Heart right ventricle (tissue), 16 donors: Measurements from ENCODE around the gene RPL10. TPM values are rescaled to one million over a fixed set of nuclear protein-coding genes. Genes with fewer than 3 reads are reported as not detected.

ENCODE experiments used
- ATAC-seq, 8 donors: fragments of 200-7000 bp; cut with Tn5 transposase; one replicate each; pipeline ENCODE4 v1.9.1; 2020; ENCODE audit warnings: mild to moderate bottlenecking in 8 of 8, moderate library complexity in 8 of 8, moderate number of reproducible peaks in 1 of 8
- DNase-seq, 2 donors: peaks; one replicate each; pipeline ENCODE4 v3.0.0-alpha.2; 2020
- H3K27ac ChIP-seq, 10 donors: fragments of 200-600 bp; sonication (generic) in 2 of 10; one replicate each; pipeline versions ENCODE4 v1.5.0 to v1.8.0; 2020 to 2022; ENCODE audit warnings: mild to moderate bottlenecking in 3 of 10
- H3K27me3 ChIP-seq, 7 donors: fragments of 200-600 bp; one replicate each; pipeline ENCODE4 v1.8.0; 2021 to 2022; ENCODE audit warnings: mild to moderate bottlenecking in 2 of 7
- H3K36me3 ChIP-seq, 9 donors: fragments of 200-600 bp; sonication (generic) in 1 of 9; one replicate each; pipeline versions ENCODE4 v1.5.0 to v1.8.0; 2020 to 2022; ENCODE audit warnings: mild to moderate bottlenecking in 2 of 9
- H3K4me1 ChIP-seq, 9 donors: fragments of 200-600 bp; sonication (generic) in 1 of 9; one replicate each; pipeline versions ENCODE4 v1.5.0 to v1.8.0; 2020 to 2022; ENCODE audit warnings: mild to moderate bottlenecking in 4 of 9
- H3K4me3 ChIP-seq, 10 donors: fragments of 200-600 bp; sonication (generic) in 2 of 10; one replicate each; pipeline versions ENCODE4 v1.5.0 to v1.8.0; 2020 to 2022; ENCODE audit warnings: mild to moderate bottlenecking in 7 of 10, moderate library complexity in 2 of 10
- H3K9me3 ChIP-seq, 11 donors: fragments of 200-600 bp in 10 of 11; sonication (generic) in 2 of 11; one replicate each; pipeline versions ENCODE4 v1.5.0 to v1.8.0; 2013 to 2022; ENCODE audit warnings: mild to moderate bottlenecking in 2 of 11, control low read depth in 1 of 11, moderate library complexity in 1 of 11
- WGBS, 2 donors: extraction: QIAGEN DNeasy Blood & Tissue Kit; methylation state at CpG; one replicate each; pipeline ENCODE4 v1.1.7; 2013; ENCODE audit warnings: inconsistent platforms in 1 of 2; 5-methylcytosine and 5-hydroxymethylcytosine counted together
- intact Hi-C, 10 donors: fragments of 100-400 bp; cut with DNase I; formaldehyde crosslinking; loops; one replicate each; pipeline versions ENCODE4 v1.11.1 to v1.14.2; 2022
- polyA plus RNA-seq, 2 donors: library from polyadenylated mRNA; stranded (reverse); fragments of 200-250 nt; gene quantifications; one replicate each; pipeline ENCODE4 v1.2.3, GENCODE V29; 2013
- total RNA-seq, 10 donors: library from RNA; stranded (reverse); fragmentation: NEBNext Ultra II Directional in 3 of 10; extraction: Animal tissue kit (Norgen Biotek cat#: 25700) in 3 of 10; gene quantifications; one replicate each; pipeline versions ENCODE4 v1.2.1 to v1.2.4, GENCODE V29; 2021 to 2023
- TF ChIP-seq, protein P1 (sequence below), 9 donors: fragments of 200-600 bp; sonication (generic) in 2 of 9; IDR thresholded peaks; one replicate each; pipeline versions ENCODE4 v1.5.0 to v1.8.0; 2021 to 2022; ENCODE audit warnings: antibody characterized with exemption in 9 of 9, mild to moderate bottlenecking in 5 of 9, moderate library complexity in 1 of 9
- donor health status: Arrhythmogenic right ventricular cardiomyopathy.
- donor health status: ischemic (EF 13 %, LVEDD 7.1; RV severe dilation, severe dysfunction).
- donor health status: healthy with polysubstance abuse.
- donor health status: DM: no; HTN: yes; CAD: no.
- donor health status: DM: no; HTN: no; CAD: no.
- donor health status: ischemic (EF 25% LVEDD 6.9; RV normal size, moderate dysfunction).
- donor health status: ischemic (EF 25% LVEDD 5.7; RV mildly dilated, moderate dysfunction).
- donor health status: healthy.
- donor health status: DM: yes; HTN: yes; CAD: no.
- donor health status: Ischemic cardiomyopathy.
- donor health status: ischemic (EF 35%, LVEDD 5.7; RV mildly dilated, moderate dysfunction).
- donor health status: nonischemic (EF 11% LVEDD 7.7; RV severe dilation, severe dysfunction).
- donor health status: DM: yes; HTN: yes; CAD: no.
- donor health status: PGD.
- donor health status: ischemic (EF 29% LVEDD 5.4; RV normal size, mild dysfunction).
- donor health status: nonischemic (EF 23%, LVEDD 6.1; RV moderate dilation, normal function).

RPL10 gene
- total and polyA plus RNA-seq, 12 donors, result 1,543 to 7,085 (median 1,901) TPM

DNA sequence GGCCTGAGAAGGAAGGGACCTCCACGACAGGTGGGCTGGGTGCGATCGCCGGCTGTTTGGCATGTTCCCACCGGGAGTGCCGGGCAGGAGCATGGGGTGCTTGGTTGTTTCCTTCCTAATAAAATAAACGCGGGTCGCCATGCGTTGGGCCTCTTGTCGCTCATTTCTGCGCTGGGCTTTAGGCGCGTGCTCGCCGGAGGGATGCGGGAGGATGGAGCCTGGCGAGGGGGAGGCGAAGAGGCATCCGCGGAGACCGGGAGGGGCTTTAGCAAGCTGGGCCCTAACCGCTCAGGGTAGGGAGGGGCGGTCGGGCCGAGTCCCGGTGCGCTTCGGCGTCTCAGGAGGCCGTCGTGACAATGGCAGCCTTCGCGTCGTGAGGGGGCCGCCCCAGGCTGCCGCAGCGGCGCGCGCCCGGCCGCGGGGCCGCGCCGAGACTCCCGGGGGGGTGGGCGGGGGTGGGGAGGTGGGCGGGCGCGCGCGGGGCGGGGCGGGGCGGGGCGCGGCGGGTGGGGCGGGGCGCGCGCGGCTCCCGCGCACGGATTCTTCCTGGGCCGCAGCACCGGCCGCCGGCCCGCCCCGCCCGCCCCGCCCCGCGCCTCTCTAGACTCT is 38.3 kb downstream of the RPL10 start:
- Histone ChIP-seq H3K27ac (peak overlapping the region; percentile 77 to 94 (median 90)), H3K9me3 (no peaks in the 10 kb centered on the region), H3K4me3 (peak overlapping the region in 9 of 10 donors; percentile 72 to 89 (median 81)), H3K4me1 (peaks cover 0 to 23% (median 13%) of the 10 kb centered on the region in 9 donors), H3K27me3 (no peaks in the 10 kb centered on the region), H3K36me3 (peaks cover 0 to 64% (median 0%) of the 10 kb centered on the region in 9 donors)
- DNase-seq, result peak; percentile 27 to 32
- intact Hi-C loops, result loop anchor here in 1 of 10 donors (5.0 kb wide), 1 partner anchor 41 kb away; the partner anchor contains the start of gene LAGE3
- peak in 7 of 8 donors; percentile 32 to 64 (median 48) for ATAC-seq
- 6 to 11% methylated on average over 10 to 46 of the region's 78 CpGs for whole genome bisulfite sequencing, 2 donors
- TF ChIP-seq, protein P1, sequence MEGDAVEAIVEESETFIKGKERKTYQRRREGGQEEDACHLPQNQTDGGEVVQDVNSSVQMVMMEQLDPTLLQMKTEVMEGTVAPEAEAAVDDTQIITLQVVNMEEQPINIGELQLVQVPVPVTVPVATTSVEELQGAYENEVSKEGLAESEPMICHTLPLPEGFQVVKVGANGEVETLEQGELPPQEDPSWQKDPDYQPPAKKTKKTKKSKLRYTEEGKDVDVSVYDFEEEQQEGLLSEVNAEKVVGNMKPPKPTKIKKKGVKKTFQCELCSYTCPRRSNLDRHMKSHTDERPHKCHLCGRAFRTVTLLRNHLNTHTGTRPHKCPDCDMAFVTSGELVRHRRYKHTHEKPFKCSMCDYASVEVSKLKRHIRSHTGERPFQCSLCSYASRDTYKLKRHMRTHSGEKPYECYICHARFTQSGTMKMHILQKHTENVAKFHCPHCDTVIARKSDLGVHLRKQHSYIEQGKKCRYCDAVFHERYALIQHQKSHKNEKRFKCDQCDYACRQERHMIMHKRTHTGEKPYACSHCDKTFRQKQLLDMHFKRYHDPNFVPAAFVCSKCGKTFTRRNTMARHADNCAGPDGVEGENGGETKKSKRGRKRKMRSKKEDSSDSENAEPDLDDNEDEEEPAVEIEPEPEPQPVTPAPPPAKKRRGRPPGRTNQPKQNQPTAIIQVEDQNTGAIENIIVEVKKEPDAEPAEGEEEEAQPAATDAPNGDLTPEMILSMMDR (IDR thresholded peaks at IDR 0.05), result no peak

DNA sequence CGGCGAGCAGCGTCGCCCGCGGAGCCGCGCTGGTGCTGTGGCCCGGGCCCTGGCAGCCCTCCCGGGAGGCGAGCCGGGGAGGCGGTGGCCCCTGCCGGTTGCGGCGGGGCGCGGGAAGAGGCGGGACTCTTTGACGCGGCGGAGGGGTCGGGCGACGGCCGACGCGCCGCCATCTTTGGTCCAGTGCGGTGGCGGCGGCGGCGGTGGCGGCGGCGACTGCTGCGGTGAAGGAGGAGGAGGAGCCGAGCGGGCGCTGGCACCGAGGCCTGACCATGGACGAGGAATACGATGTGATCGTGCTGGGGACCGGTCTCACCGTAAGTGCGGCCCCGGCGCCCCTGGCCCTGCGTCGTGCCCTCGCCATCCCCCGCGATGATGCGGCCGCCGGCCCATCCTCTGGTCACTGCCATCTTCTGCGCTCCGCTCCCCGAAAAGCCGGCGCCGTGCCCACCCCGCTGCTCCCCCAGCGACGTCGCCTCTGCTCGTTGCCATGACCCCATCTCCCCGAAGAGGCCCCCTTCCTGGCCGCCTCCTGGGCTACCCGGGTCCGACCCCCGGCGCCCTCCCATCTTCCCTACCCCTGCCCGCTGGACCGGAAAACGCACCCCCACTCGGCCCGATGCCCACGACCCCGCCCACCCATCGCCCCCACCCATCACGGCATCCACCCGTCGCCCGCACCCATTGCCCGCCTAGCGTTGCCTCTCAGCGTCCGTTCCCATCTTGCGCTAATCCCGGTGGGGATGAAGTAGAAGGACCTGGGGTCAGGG is 39.0 kb downstream of the RPL10 start, which contains the start of gene GDI1:
TSS of gene GDI1 (plus strand) at position 172 of the 770 bp plus-strand sequence. CDS start at position 273, 101 bp downstream.
- TF ChIP-seq, protein P1 (IDR thresholded peaks at IDR 0.05), result no peak

DNA sequence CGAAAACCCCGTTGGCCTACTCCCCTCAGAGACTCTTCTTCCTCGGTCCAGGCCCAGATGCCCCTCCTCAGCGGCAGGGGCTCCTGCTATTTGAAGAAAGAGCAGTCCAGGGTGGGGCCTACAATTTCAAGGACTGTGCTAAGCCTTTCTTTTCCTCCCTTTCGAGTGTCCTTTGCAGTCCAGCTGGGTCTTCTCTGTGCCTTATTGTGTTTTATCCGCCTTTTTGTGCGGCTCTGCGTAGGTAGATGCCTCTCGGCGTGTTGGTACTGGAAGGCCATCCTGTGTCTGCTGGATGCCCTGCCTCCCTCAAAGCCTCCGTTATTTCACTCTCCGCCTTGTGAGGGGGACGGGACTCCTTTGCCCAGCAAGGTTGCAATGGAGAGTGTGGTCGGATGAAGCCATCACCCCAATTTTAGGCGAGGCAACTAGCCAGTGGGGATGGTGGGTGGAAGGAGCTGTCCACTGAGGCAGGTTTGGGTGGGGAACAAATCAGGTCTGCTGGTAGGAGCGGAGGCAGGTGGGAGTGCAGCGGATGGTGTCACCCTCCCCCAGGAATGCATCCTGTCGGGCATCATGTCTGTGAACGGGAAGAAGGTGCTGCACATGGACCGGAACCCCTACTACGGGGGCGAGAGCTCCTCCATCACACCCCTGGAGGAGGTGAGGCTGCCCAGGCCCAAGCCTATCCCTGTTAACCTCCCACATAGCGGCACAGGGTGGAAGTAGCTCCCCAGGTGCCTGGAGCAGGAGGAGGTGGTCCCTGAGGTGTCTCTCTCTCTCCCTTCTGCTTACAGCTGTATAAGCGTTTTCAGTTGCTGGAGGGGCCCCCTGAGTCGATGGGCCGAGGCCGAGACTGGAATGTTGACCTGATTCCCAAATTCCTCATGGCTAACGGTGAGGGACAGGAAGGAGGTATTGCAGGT is 40.1 kb downstream of the RPL10 start:
- no peaks in the 10 kb centered on the region for H3K27me3 ChIP-seq
- ATAC-seq (no peak), DNase-seq (no peak)
- peaks cover 0 to 60% (median 5%) of the 10 kb centered on the region in 9 donors for H3K36me3 ChIP-seq
- intact Hi-C loops, result loop anchor here in 1 of 10 donors (5.0 kb wide), 1 partner anchor 39 kb away; the partner anchor contains the start of gene LAGE3
- H3K4me1 ChIP-seq, result peaks cover 0 to 24% (median 13%) of the 10 kb centered on the region in 9 donors
- TF ChIP-seq, protein P1 (IDR thresholded peaks at IDR 0.05), result no peak
- peak overlapping the region; percentile 50 to 89 (median 80) for H3K4me3 ChIP-seq
- peak overlapping the region in 6 of 10 donors; percentile 81 to 93 (median 90) for H3K27ac ChIP-seq
- WGBS, 2 donors, result 31 to 36% methylated on average over 26 to 28 of the region's 28 CpGs
- H3K9me3 ChIP-seq, result no peaks in the 10 kb centered on the region

More for the DNA sequence above, 39.0 kb downstream of the RPL10 start, which contains the start of gene GDI1:
- Histone ChIP-seq H3K27ac (peak within 1 kb of the TSS; percentile 77 to 94 (median 90)), H3K4me3 (peak within 1 kb of the TSS; percentile 50 to 89 (median 80)), H3K27me3 (no peaks in the 10 kb centered on the region), H3K9me3 (no peaks in the 10 kb centered on the region), H3K36me3 (peaks cover 0 to 66% (median under 1%) of the 10 kb centered on the region in 9 donors), H3K4me1 (peaks cover 0 to 23% (median 13%) of the 10 kb centered on the region in 9 donors)
- DNase-seq (peak; percentile 44 to 65), ATAC-seq (peak; percentile 43 to 80 (median 58))
- whole genome bisulfite sequencing, 2 donors, result 0% methylated on average over 35 to 64 of the region's 93 CpGs
- intact Hi-C loops, result loop anchor here in 1 of 10 donors (5.0 kb wide), 1 partner anchor 40 kb away; the partner anchor contains the start of gene LAGE3
